Glomerular visceral epithelial cell (primary cell): ENCODE measurements around the gene SCG5.

Source experiments
- DNase-seq: peaks from one replicate; pipeline ENCODE4 v3.0.0-alpha.2; 2016; ENCODE audit errors: extremely low spot score

Gene SCG5

GRCh38 chr15:32659340-32660155 is 18.0 kb downstream of the SCG5 start:
- peak; percentile 82 for DNase-seq

- no peak for DNase-seq
Observed at GRCh38 chr15:32663671-32664070, 22.2 kb downstream of the SCG5 start.

- DNase-seq: no peak
Observed at GRCh38 chr15:32664796-32665195, 23.3 kb downstream of the SCG5 start.

- no peak for DNase-seq
Observed at GRCh38 chr15:32667321-32667720, 25.8 kb downstream of the SCG5 start.

- DNase-seq: no peak
Observed at GRCh38 chr15:32668942-32669341, 27.4 kb downstream of the SCG5 start.

GRCh38 chr15:32669896-32670611 is 28.5 kb downstream of the SCG5 start:
- no peak for DNase-seq

GRCh38 chr15:32670623-32671022 is 29.1 kb downstream of the SCG5 start:
- no peak for DNase-seq

GRCh38 chr15:32671339-32672325 is 30.1 kb downstream of the SCG5 start:
- no peak for DNase-seq

- DNase-seq: no peak
Observed at GRCh38 chr15:32674681-32675080, 33.2 kb downstream of the SCG5 start.

GRCh38 chr15:32675466-32675865 is 34.0 kb downstream of the SCG5 start:
- no peak for DNase-seq

GRCh38 chr15:32676169-32676568 is 34.7 kb downstream of the SCG5 start:
- DNase-seq: no peak

GRCh38 chr15:32677238-32677750 is 35.8 kb downstream of the SCG5 start:
- DNase-seq: peak; percentile 43

- no peak for DNase-seq
Observed at GRCh38 chr15:32679298-32679690, 37.8 kb downstream of the SCG5 start.

GRCh38 chr15:32682569-32682968 is 41.1 kb downstream of the SCG5 start:
- peak; percentile 81 for DNase-seq

GRCh38 chr15:32682977-32683630 is 41.6 kb downstream of the SCG5 start:
- no peak for DNase-seq

- DNase-seq: peak; percentile 93
Observed at GRCh38 chr15:32683906-32684584, 42.5 kb downstream of the SCG5 start.

- peak; percentile 55 for DNase-seq
Observed at GRCh38 chr15:32685576-32685975, 44.1 kb downstream of the SCG5 start.

GRCh38 chr15:32687556-32687955 is 46.0 kb downstream of the SCG5 start:
- DNase-seq: peak; percentile 69

GRCh38 chr15:32688151-32688639 is 46.7 kb downstream of the SCG5 start:
- DNase-seq: peak; percentile 93

- no peak for DNase-seq
Observed at GRCh38 chr15:32690941-32691688, 49.6 kb downstream of the SCG5 start.
